ENCODE measurements around the gene ADPRS. TPM values are rescaled to one million over a fixed set of nuclear protein-coding genes. Genes with fewer than 3 reads are reported as not detected.

ADPRS gene
- total and polyA plus RNA-seq, 2 donors (not counting 3 experiments of a cell fraction or from before 2014, with no cell fraction given) = 32.9 to 48.1 TPM

DNA sequence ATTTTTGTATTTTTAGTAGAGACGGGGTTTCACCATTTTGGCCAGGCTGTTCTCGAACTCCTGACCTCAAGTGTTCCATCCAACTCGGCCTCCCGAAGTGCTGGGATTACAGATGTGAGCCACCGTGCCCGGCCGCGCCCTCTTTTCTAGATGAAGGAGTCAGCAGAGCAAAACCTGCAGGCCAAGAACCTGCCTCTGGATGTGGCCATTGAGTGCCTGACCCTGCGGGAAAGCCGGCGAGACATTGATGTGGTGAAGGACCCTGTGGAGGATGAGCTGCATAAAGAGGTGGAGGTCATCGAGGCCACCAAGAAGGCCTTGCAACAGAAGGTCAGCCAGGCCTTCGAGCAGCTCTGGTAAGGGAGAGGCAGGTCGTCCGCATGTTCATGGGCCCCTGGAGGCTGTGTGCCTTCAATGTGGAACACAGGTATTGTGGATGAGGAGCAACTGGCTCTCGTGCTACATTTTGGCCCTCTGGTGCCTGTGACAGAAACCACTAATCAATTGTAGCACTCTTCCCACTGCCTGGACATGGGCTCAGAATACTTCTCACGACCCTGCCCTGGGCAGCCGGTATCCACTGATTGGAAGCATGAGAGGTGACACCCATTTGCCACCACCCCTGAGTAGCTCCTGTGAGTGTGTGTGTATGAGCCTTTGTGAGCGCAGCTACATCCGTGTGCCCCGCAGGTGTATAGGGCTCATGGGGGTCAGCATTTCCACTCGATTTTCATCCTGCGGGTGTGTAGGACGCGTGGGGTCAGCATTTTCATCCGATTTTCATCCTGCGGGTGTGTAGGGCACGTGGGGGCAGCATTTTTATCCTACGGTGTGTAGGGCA is 2.8 kb upstream of the ADPRS start:
- Histone ChIP-seq H3K27ac (ENCODE audit: insufficient read depth, low read depth, low read length) (no peak overlapping the region), H3K4me3 (replicated peaks in 1 of 3; ENCODE audit: insufficient read depth in 1 of 3, low read depth in 1 of 3, low read length in 3 of 3) (no peak overlapping the region), H3K4me2 (ENCODE audit: insufficient read depth, low read length) (no peak overlapping the region), H3K9me3 (replicated peaks; ENCODE audit: control insufficient read depth, insufficient read depth, low read length) (no peaks in the 10 kb centered on the region), H4K20me1 (replicated peaks; ENCODE audit: control insufficient read depth, extremely low read depth, insufficient read depth, low read length) (no peaks in the 10 kb centered on the region), H2AFZ (ENCODE audit: low read depth, low read length) (no peak overlapping the region), H3K9ac (replicated peaks; ENCODE audit: extremely low read depth, insufficient read depth, low read length) (no peak overlapping the region), H3K36me3 (ENCODE audit: control insufficient read depth in 2 of 2, extremely low read depth in 1 of 2, insufficient read depth in 2 of 2, low read length in 2 of 2) (no peaks in the 10 kb centered on the region), H3K4me1 (ENCODE audit: control insufficient read depth, extremely low read depth, insufficient read depth, low read length) (peaks cover 8% of the 10 kb centered on the region), H3K79me2 (ENCODE audit: control insufficient read depth, insufficient read depth, low read length) (peaks cover 15% of the 10 kb centered on the region), H3K27me3 (ENCODE audit: control insufficient read depth in 2 of 2, insufficient read depth in 2 of 2, low read length in 2 of 2) (no peaks in the 10 kb centered on the region), H3K9me1 (replicated peaks; ENCODE audit: control insufficient read depth, extremely low read depth, insufficient read depth, low read length) (no peaks in the 10 kb centered on the region)
- FAIRE-seq = no peak
- CTCF ChIA-PET = interaction anchor here (0.7 kb wide), 1 partner anchor 224 kb away, joined by 3 read pairs; no protein-coding TSS in a partner anchor
- no TSS peak for BruUV-seq (replicated peaks)
- TF ChIP-seq EZH2 (IDR thresholded peaks at IDR 0.05; ENCODE audit: borderline replicate concordance, low read depth, low read length, severe bottlenecking) (no peak), GATA2 (IDR thresholded peaks at IDR 0.05; ENCODE audit: insufficient read depth, insufficient read length, low read depth, low read length) (no peak)
- DNase-seq (ENCODE audit: low read depth, low spot score) = no peak
- POLR2A ChIA-PET = no interaction called here
- dilution Hi-C loops (cut with MboI; ENCODE audit: extremely low pct_ligation_motif_present, low sequenced_read_pairs) (no loop called here), intact Hi-C loops (cut with micrococcal nuclease) (no loop called here)

DNA sequence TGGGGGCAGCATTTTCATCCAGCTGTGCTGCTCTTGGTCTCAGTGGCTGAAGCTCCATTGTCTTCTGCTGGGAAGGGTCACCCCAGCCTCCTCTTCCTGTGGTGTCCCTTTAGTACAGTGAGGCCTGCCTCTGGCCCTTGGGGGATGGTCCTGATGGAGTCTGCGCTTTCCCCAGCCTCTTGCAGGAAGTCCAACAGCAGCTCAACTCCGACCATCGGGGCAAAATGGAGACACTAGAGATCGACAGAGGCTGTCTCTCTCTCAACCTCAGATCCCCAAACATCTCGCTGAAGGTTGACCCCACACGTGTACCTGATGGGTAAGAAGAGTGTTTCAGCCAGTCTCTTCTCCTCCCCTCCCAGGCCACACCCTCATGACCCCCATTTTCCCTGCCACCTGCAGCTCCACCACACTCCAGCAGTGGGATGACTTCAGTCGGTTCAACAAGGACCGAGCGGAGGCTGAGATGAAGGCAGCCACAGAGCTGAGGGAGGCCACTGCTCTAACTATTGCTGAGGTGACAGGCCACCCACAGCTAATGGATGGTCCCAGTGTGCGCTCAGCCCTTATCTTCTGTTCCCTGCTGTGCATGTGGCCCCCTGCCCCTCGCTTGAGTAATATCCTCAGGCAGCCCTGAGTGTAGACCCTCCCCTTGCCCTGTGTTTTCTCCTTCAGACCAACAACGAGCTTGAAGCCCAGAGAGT is 2.0 kb upstream of the ADPRS start:
- H3K4me1 ChIP-seq (ENCODE audit: control insufficient read depth, extremely low read depth, insufficient read depth, low read length) = peaks cover 8% of the 10 kb centered on the region
- ChIA-PET POLR2A (no interaction called here), CTCF (interaction anchor here (0.7 to 1.0 kb wide), 2 partner anchors 204 to 225 kb away, joined by 3 read pairs; partner anchors contain the start of gene AGO1)
- dilution Hi-C loops (cut with MboI; ENCODE audit: extremely low pct_ligation_motif_present, low sequenced_read_pairs) (no loop called here), intact Hi-C loops (cut with micrococcal nuclease) (no loop called here)
- H3K27me3 ChIP-seq (ENCODE audit: control insufficient read depth in 2 of 2, insufficient read depth in 2 of 2, low read length in 2 of 2) = no peaks in the 10 kb centered on the region
- H3K79me2 ChIP-seq (ENCODE audit: control insufficient read depth, insufficient read depth, low read length) = peaks cover 22% of the 10 kb centered on the region
- H3K27ac ChIP-seq (ENCODE audit: insufficient read depth, low read depth, low read length) = no peak overlapping the region
- no peak for FAIRE-seq
- no TSS peak for BruUV-seq (replicated peaks)
- H3K4me3 ChIP-seq (replicated peaks in 1 of 3; ENCODE audit: insufficient read depth in 1 of 3, low read depth in 1 of 3, low read length in 3 of 3) = no peak overlapping the region
- no peak for TF ChIP-seq JUN (IDR thresholded peaks at IDR 0.05; ENCODE audit: borderline replicate concordance, insufficient read depth, insufficient read length, low read depth)
- no peak overlapping the region for H3K9ac ChIP-seq (replicated peaks; ENCODE audit: extremely low read depth, insufficient read depth, low read length)
- no peaks in the 10 kb centered on the region for H3K9me3 ChIP-seq (replicated peaks; ENCODE audit: control insufficient read depth, insufficient read depth, low read length)
- H3K4me2 ChIP-seq (ENCODE audit: insufficient read depth, low read length) = no peak overlapping the region
- peaks cover 0 to 7% of the 10 kb centered on the region in 2 experiments for H3K36me3 ChIP-seq (ENCODE audit: control insufficient read depth in 2 of 2, extremely low read depth in 1 of 2, insufficient read depth in 2 of 2, low read length in 2 of 2)
- H4K20me1 ChIP-seq (replicated peaks; ENCODE audit: control insufficient read depth, extremely low read depth, insufficient read depth, low read length) = no peaks in the 10 kb centered on the region
- DNase-seq (ENCODE audit: low read depth, low spot score) = no peak
- H2AFZ ChIP-seq (ENCODE audit: low read depth, low read length) = no peak overlapping the region
- H3K9me1 ChIP-seq (replicated peaks; ENCODE audit: control insufficient read depth, extremely low read depth, insufficient read depth, low read length) = no peaks in the 10 kb centered on the region

All from endothelial cell of umbilical vein (primary cell).